HAP-1 (cell line): ENCODE results near the gene REST.
"Not testable (repeated sequence)": the region's sequence is repeated elsewhere in the genome, so short reads cannot be mapped to it uniquely, and the experiment has no call there.

Experiments used
- DNase-seq, 2 experiments: peaks; one replicate each; pipeline ENCODE4 v3.0.0-alpha.2; 2016 to 2020; ENCODE audit warnings: low spot score in 2 of 2
- H3K27me3 ChIP-seq: fragments of 250-450 bp; sonication (Bioruptor Pico); 2 replicates; pipeline ENCODE4 v1.5.1; 2020; ENCODE audit warnings: low read depth, mild to moderate bottlenecking, moderate library complexity
- H3K36me3 ChIP-seq: fragments of 250-450 bp; sonication (Bioruptor Pico); replicated peaks from 2 replicates; pipeline ENCODE4 v1.5.1; 2020; ENCODE audit warnings: mild to moderate bottlenecking
- H3K4me1 ChIP-seq: fragments of 250-450 bp; sonication (Bioruptor Pico); 2 replicates; pipeline ENCODE4 v1.5.1; 2020; ENCODE audit warnings: mild to moderate bottlenecking
- H3K4me3 ChIP-seq: fragments of 250-450 bp; sonication (Bioruptor Pico); 2 replicates; pipeline ENCODE4 v1.5.1; 2020; ENCODE audit warnings: mild to moderate bottlenecking, moderate library complexity
- H3K9me3 ChIP-seq: fragments of 250-450 bp; sonication (Bioruptor Pico); 2 replicates; pipeline ENCODE4 v1.5.1; 2020; ENCODE audit warnings: mild to moderate bottlenecking, moderate library complexity
- in situ Hi-C: fragments of 300-500 bp; cut with MboI; formaldehyde crosslinking; loops from 3 replicates; pipeline ENCODE4 v1.14.3; 2020; ENCODE audit warnings: low sequenced_read_pairs, inconsistent platforms, mixed read lengths

REST gene

GRCh38 chr4:56937262-56937661, 29.6 kb downstream of the REST start:
- no peak overlapping the region for H3K4me3 ChIP-seq
- H3K27me3 ChIP-seq, result no peaks in the 10 kb centered on the region
- DNase-seq, result no peak

GRCh38 chr4:56939826-56940225, 32.1 kb downstream of the REST start:
- H3K27me3 ChIP-seq, H3K4me1 ChIP-seq, H3K4me3 ChIP-seq, H3K9me3 ChIP-seq, H3K36me3 ChIP-seq, in situ Hi-C loops, DNase-seq: not testable (repeated sequence)

More at GRCh38 chr4:56937262-56937661, 29.6 kb downstream of the REST start:
- Histone ChIP-seq H3K36me3 (peaks cover 3% of the 10 kb centered on the region), H3K9me3 (no peaks in the 10 kb centered on the region), H3K4me1 (no peaks in the 10 kb centered on the region)
- in situ Hi-C loops, result no loop called here

GRCh38 chr4:56940403-56940802, 32.7 kb downstream of the REST start:
- in situ Hi-C loops, result no loop called here

GRCh38 chr4:56940971-56941370, 33.3 kb downstream of the REST start:
- peaks cover 3% of the 10 kb centered on the region; the same call in 1 of the 2 replicates for H3K36me3 ChIP-seq
- in situ Hi-C loops, result no loop called here
- DNase-seq, result no peak

More at GRCh38 chr4:56940403-56940802, 32.7 kb downstream of the REST start:
- Histone ChIP-seq H3K9me3 (no peaks in the 10 kb centered on the region), H3K27me3 (no peaks in the 10 kb centered on the region), H3K4me3 (no peak overlapping the region), H3K36me3 (peaks cover 3% of the 10 kb centered on the region), H3K4me1 (no peaks in the 10 kb centered on the region)
- DNase-seq, result no peak

GRCh38 chr4:56941403-56941802, 33.7 kb downstream of the REST start:
- peaks cover 3% of the 10 kb centered on the region; the same call in 1 of the 2 replicates for H3K36me3 ChIP-seq
- H3K4me3 ChIP-seq, result no peak overlapping the region
- H3K9me3 ChIP-seq, result no peaks in the 10 kb centered on the region
- H3K27me3 ChIP-seq, result no peaks in the 10 kb centered on the region
- H3K4me1 ChIP-seq, result no peaks in the 10 kb centered on the region
- in situ Hi-C loops, result no loop called here
- no peak for DNase-seq

More at GRCh38 chr4:56940971-56941370, 33.3 kb downstream of the REST start:
- Histone ChIP-seq H3K9me3 (no peaks in the 10 kb centered on the region), H3K4me3 (no peak overlapping the region), H3K27me3 (no peaks in the 10 kb centered on the region), H3K4me1 (no peaks in the 10 kb centered on the region)

GRCh38 chr4:56953680-56954520, 46.2 kb downstream of the REST start:
- Histone ChIP-seq H3K27me3 (no peaks in the 10 kb centered on the region), H3K4me1 (peaks cover 2% of the 10 kb centered on the region; the same call in 1 of the 2 replicates), H3K36me3 (no peaks in the 10 kb centered on the region), H3K4me3 (no peak overlapping the region), H3K9me3 (no peaks in the 10 kb centered on the region)
- no peak for DNase-seq
- in situ Hi-C loops, result no loop called here

GRCh38 chr4:56958111-56958517, 50.4 kb downstream of the REST start:
- in situ Hi-C loops, result no loop called here
- Histone ChIP-seq H3K27me3 (no peaks in the 10 kb centered on the region), H3K36me3 (peaks cover 17% of the 10 kb centered on the region), H3K9me3 (no peaks in the 10 kb centered on the region), H3K4me1 (peaks cover 2% of the 10 kb centered on the region; the same call in 1 of the 2 replicates), H3K4me3 (no peak overlapping the region)
- no peak for DNase-seq

GRCh38 chr4:56959100-56959499, 51.4 kb downstream of the REST start:
- H3K4me1 ChIP-seq, result peaks cover 2% of the 10 kb centered on the region; the same call in 1 of the 2 replicates
- no peak for DNase-seq
- no peaks in the 10 kb centered on the region for H3K27me3 ChIP-seq
- in situ Hi-C loops, result no loop called here
- no peaks in the 10 kb centered on the region for H3K9me3 ChIP-seq
- H3K4me3 ChIP-seq, result no peak overlapping the region
- peaks cover 23% of the 10 kb centered on the region for H3K36me3 ChIP-seq

GRCh38 chr4:56961107-56961500, 53.4 kb downstream of the REST start:
- Histone ChIP-seq H3K36me3 (peaks cover 32% of the 10 kb centered on the region), H3K4me3 (no peak overlapping the region), H3K27me3 (no peaks in the 10 kb centered on the region), H3K9me3 (no peaks in the 10 kb centered on the region), H3K4me1 (no peaks in the 10 kb centered on the region)
- no peak for DNase-seq
- in situ Hi-C loops, result no loop called here

GRCh38 chr4:56971383-56971782, 63.7 kb downstream of the REST start:
- DNase-seq, result no peak
- no peaks in the 10 kb centered on the region; the same call in 1 of the 2 replicates for H3K4me1 ChIP-seq
- H3K9me3 ChIP-seq, result peaks cover 2% of the 10 kb centered on the region
- H3K4me3 ChIP-seq, result no peak overlapping the region
- H3K36me3 ChIP-seq, result peaks cover 76% of the 10 kb centered on the region
- in situ Hi-C loops, result no loop called here
- H3K27me3 ChIP-seq, result no peaks in the 10 kb centered on the region

- no peaks in the 10 kb centered on the region; the same call in 1 of the 2 replicates for H3K4me1 ChIP-seq
- no peaks in the 10 kb centered on the region for H3K27me3 ChIP-seq
- in situ Hi-C loops, result no loop called here
- peaks cover 2% of the 10 kb centered on the region for H3K9me3 ChIP-seq
- DNase-seq, result no peak
- no peak overlapping the region for H3K4me3 ChIP-seq
- peaks cover 68% of the 10 kb centered on the region for H3K36me3 ChIP-seq
Measured at GRCh38 chr4:56972389-56972788, 64.7 kb downstream of the REST start.

GRCh38 chr4:56972809-56973208, 65.1 kb downstream of the REST start:
- no peak overlapping the region for H3K4me3 ChIP-seq
- no peaks in the 10 kb centered on the region; the same call in 1 of the 2 replicates for H3K4me1 ChIP-seq
- in situ Hi-C loops, result no loop called here
- H3K27me3 ChIP-seq, result no peaks in the 10 kb centered on the region
- peaks cover 64% of the 10 kb centered on the region for H3K36me3 ChIP-seq
- H3K9me3 ChIP-seq, result peaks cover 2% of the 10 kb centered on the region
- DNase-seq, result no peak

- no peaks in the 10 kb centered on the region for H3K27me3 ChIP-seq
- peaks cover 2% of the 10 kb centered on the region for H3K9me3 ChIP-seq
- no peaks in the 10 kb centered on the region; the same call in 1 of the 2 replicates for H3K4me1 ChIP-seq
- in situ Hi-C loops, result no loop called here
- no peak overlapping the region for H3K4me3 ChIP-seq
- H3K36me3 ChIP-seq, result peaks cover 59% of the 10 kb centered on the region
- no peak for DNase-seq
Measured at GRCh38 chr4:56973336-56973735, 65.6 kb downstream of the REST start.

GRCh38 chr4:56976283-56976836, 68.7 kb downstream of the REST start:
- in situ Hi-C loops, result no loop called here
- peaks cover 33% of the 10 kb centered on the region for H3K36me3 ChIP-seq
- no peaks in the 10 kb centered on the region for H3K27me3 ChIP-seq
- DNase-seq, result peak in 1 of 2 experiments; percentile 29
- peaks cover 8% of the 10 kb centered on the region for H3K4me1 ChIP-seq
- peak overlapping the region; percentile 96 for H3K4me3 ChIP-seq
- peaks cover 2% of the 10 kb centered on the region for H3K9me3 ChIP-seq
